Heart left ventricle (tissue), 16 donors: ENCODE measurements around the gene USP25. TPM values are rescaled to one million over a fixed set of nuclear protein-coding genes. Genes with fewer than 3 reads are reported as not detected.

ENCODE experiments used
- ATAC-seq, 4 donors: fragments of 200-7000 bp; cut with Tn5 transposase; one replicate each; pipeline ENCODE4 v1.9.1; 2020 to 2022; ENCODE audit warnings: moderate library complexity in 4 of 4, mild to moderate bottlenecking in 3 of 4, moderate number of reproducible peaks in 1 of 4
- DNase-seq, 5 donors: peaks; one replicate each; pipeline ENCODE4 v3.0.0-alpha.2; 2020
- H3K27ac ChIP-seq, 12 donors: fragments of 200-600 bp; sonication (generic) in 4 of 12; one replicate each; pipeline versions ENCODE4 v1.5.0 to v1.8.0; 2016 to 2022; ENCODE audit warnings: mild to moderate bottlenecking in 2 of 12
- H3K27me3 ChIP-seq, 9 donors: fragments of 200-600 bp; sonication (generic) in 2 of 9; one replicate each; pipeline versions ENCODE4 v1.5.1 to v1.8.0; 2016 to 2022; ENCODE audit warnings: mild to moderate bottlenecking in 3 of 9
- H3K36me3 ChIP-seq, 9 donors: fragments of 200-600 bp; sonication (generic) in 2 of 9; one replicate each; pipeline versions ENCODE4 v1.5.0 to v1.8.0; 2018 to 2022; ENCODE audit warnings: mild to moderate bottlenecking in 2 of 9
- H3K4me1 ChIP-seq, 12 donors: fragments of 200-600 bp; sonication (generic) in 4 of 12; one replicate each; pipeline versions ENCODE4 v1.5.0 to v1.8.0; 2016 to 2022; ENCODE audit warnings: mild to moderate bottlenecking in 3 of 12
- H3K4me3 ChIP-seq, 12 donors: fragments of 200-600 bp; sonication (generic) in 4 of 12; one replicate each; pipeline versions ENCODE4 v1.5.0 to v1.8.0; 2017 to 2022; ENCODE audit warnings: mild to moderate bottlenecking in 9 of 12, moderate library complexity in 4 of 12
- H3K9me3 ChIP-seq, 12 donors: fragments of 200-600 bp; sonication (generic) in 4 of 12; one replicate each; pipeline versions ENCODE4 v1.5.0 to v1.8.0; 2016 to 2022; ENCODE audit warnings: mild to moderate bottlenecking in 1 of 12
- CTCF ChIP-seq, 12 donors: fragments of 200-600 bp; sonication (generic) in 4 of 12; IDR thresholded peaks; one replicate each; pipeline versions ENCODE4 v1.5.0 to v1.8.0; 2018 to 2022; ENCODE audit warnings: antibody characterized with exemption in 12 of 12, mild to moderate bottlenecking in 5 of 12
- POLR2A ChIP-seq, 2 donors: fragments of 450-650 bp; IDR thresholded peaks; one replicate each; pipeline ENCODE4 v1.6.1; 2017; ENCODE audit warnings: antibody characterized with exemption in 2 of 2, mild to moderate bottlenecking in 2 of 2, moderate library complexity in 2 of 2
- WGBS, 4 donors: extraction: QIAGEN DNeasy Blood & Tissue Kit in 2 of 4; methylation state at CpG; one replicate each; pipeline versions ENCODE4 v1.1.5 to v1.1.7; 2013 to 2018; 5-methylcytosine and 5-hydroxymethylcytosine counted together
- intact Hi-C, 10 donors: fragments of 100-400 bp; cut with DNase I; formaldehyde crosslinking; loops; one replicate each; pipeline versions ENCODE4 v1.11.1 to v1.14.2; 2022
- polyA plus RNA-seq, 2 donors: library from polyadenylated mRNA; stranded (reverse); fragments of 200-250 nt; gene quantifications; one replicate each; pipeline ENCODE4 v1.2.3, GENCODE V29; 2013
- total RNA-seq, 9 donors: library from RNA; depleted of rRNA in 2 of 9; stranded (reverse); fragments of >200 nt in 2 of 9; fragmentation: NEBNext Ultra II Directional in 3 of 9; extraction: Animal tissue kit (Norgen Biotek cat#: 25700) in 3 of 9; gene quantifications; one replicate each; pipeline versions ENCODE4 v1.1.0 to v1.2.4, GENCODE V29; 2016 to 2023
- donor health status: ischemic (EF 13 %, LVEDD 7.1; RV severe dilation, severe dysfunction).
- donor health status: healthy with polysubstance abuse.
- donor health status: DM: no; HTN: yes; CAD: no.
- donor health status: DM: no; HTN: no; CAD: no.
- donor health status: ischemic (EF 25% LVEDD 6.9; RV normal size, moderate dysfunction).
- donor health status: ischemic (EF 25% LVEDD 5.7; RV mildly dilated, moderate dysfunction).
- donor health status: healthy.
- donor health status: DM: yes; HTN: yes; CAD: no.
- donor health status: ischemic (EF 35%, LVEDD 5.7; RV mildly dilated, moderate dysfunction).
- donor health status: nonischemic (EF 11% LVEDD 7.7; RV severe dilation, severe dysfunction).
- donor health status: DM: yes; HTN: yes; CAD: no.
- donor health status: PGD.
- donor health status: ischemic (EF 29% LVEDD 5.4; RV normal size, mild dysfunction).
- donor health status: nonischemic (EF 23%, LVEDD 6.1; RV moderate dilation, normal function).

USP25 gene
- total and polyA plus RNA-seq, 11 donors, result 20.4 to 55.3 (median 44.6) TPM

DNA sequence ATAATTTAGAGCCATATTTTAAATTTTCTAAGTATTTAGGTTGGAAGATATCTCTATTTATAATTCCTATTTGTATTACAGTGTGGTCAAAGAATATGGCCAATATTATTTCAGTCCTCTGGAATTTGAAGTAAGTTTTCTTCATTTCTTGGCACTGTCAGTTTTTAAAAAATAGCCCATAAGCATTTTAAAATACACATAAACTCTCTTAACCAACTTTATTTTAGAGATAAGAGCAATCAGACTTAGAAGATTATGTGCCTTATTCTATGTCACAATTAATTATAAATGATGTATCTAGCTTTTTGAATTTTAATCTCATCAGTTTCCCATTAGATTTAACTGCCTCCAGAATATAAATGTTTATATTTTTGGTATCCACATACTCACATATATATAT is 130.8 kb downstream of the USP25 start:
- no peak for ATAC-seq
- H3K4me1 ChIP-seq, result peaks cover 0 to 8% (median 0%) of the 10 kb centered on the region in 12 donors
- H3K36me3 ChIP-seq, result peaks cover 0 to 21% (median 16%) of the 10 kb centered on the region in 9 donors
- no peaks in the 10 kb centered on the region for H3K9me3 ChIP-seq
- no peak overlapping the region for H3K27ac ChIP-seq
- H3K4me3 ChIP-seq, result no peak overlapping the region
- no peaks in the 10 kb centered on the region for H3K27me3 ChIP-seq
- intact Hi-C loops, result no loop called here
- no peak for TF ChIP-seq POLR2A (IDR thresholded peaks at IDR 0.05)
- no peak for TF ChIP-seq CTCF (IDR thresholded peaks at IDR 0.05)
- no peak for DNase-seq

DNA sequence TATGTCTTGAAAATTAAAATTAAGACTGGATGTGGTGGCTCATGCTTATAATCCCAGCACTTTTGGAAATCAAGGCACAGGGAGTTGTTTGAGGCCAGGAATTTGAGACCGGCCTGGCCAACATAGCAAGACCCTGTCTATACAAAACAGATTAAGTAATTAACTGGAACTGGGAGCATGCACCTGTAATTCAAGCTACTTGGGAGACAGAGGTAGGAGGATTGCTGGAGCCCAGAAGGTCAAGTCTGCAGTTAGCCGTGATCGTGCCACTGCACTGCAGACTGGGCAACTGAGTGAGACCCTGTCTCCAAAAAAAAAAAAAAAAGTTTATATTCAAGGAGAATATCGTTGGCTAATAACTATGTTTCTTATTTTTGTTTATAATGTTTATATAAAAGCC is 139.2 kb downstream of the USP25 start:
- WGBS, 4 donors, result 94 to 97% (median 96%) methylated on average over 4 of the region's 4 CpGs
- intact Hi-C loops, result no loop called here

GRCh38 chr21:15870819-15871218 is 141.0 kb downstream of the USP25 start:
- 75 to 87% (median 80%) methylated on average over 4 of the region's 4 CpGs for WGBS, 4 donors
- H3K36me3 ChIP-seq, result peaks cover 0 to 98% (median 90%) of the 10 kb centered on the region in 9 donors

More for the DNA sequence above, 139.2 kb downstream of the USP25 start:
- Histone ChIP-seq H3K27me3 (no peaks in the 10 kb centered on the region), H3K9me3 (no peaks in the 10 kb centered on the region), H3K4me3 (no peak overlapping the region), H3K27ac (no peak overlapping the region), H3K36me3 (peaks cover 0 to 97% (median 86%) of the 10 kb centered on the region in 9 donors), H3K4me1 (no peaks in the 10 kb centered on the region)
- TF ChIP-seq POLR2A (IDR thresholded peaks at IDR 0.05) (no peak), CTCF (IDR thresholded peaks at IDR 0.05) (no peak)
- no peak for DNase-seq
- no peak for ATAC-seq

GRCh38 chr21:15872236-15872635 is 142.5 kb downstream of the USP25 start:
- DNase-seq (no peak), ATAC-seq (no peak)
- Histone ChIP-seq H3K36me3 (peaks cover 0 to 98% (median 90%) of the 10 kb centered on the region in 9 donors), H3K27me3 (no peaks in the 10 kb centered on the region), H3K4me1 (no peaks in the 10 kb centered on the region), H3K4me3 (no peak overlapping the region), H3K9me3 (no peaks in the 10 kb centered on the region), H3K27ac (no peak overlapping the region)
- intact Hi-C loops, result no loop called here
- TF ChIP-seq POLR2A (IDR thresholded peaks at IDR 0.05) (no peak), CTCF (IDR thresholded peaks at IDR 0.05) (no peak)
- 94 to 96% (median 94%) methylated on average over 4 of the region's 4 CpGs for WGBS, 4 donors

More at GRCh38 chr21:15870819-15871218, 141.0 kb downstream of the USP25 start:
- H3K27me3 ChIP-seq, result no peaks in the 10 kb centered on the region
- intact Hi-C loops, result no loop called here
- DNase-seq, result no peak
- no peak overlapping the region for H3K27ac ChIP-seq
- H3K9me3 ChIP-seq, result no peaks in the 10 kb centered on the region
- no peak overlapping the region for H3K4me3 ChIP-seq
- ATAC-seq, result no peak
- H3K4me1 ChIP-seq, result no peaks in the 10 kb centered on the region
- TF ChIP-seq CTCF (IDR thresholded peaks at IDR 0.05) (no peak), POLR2A (IDR thresholded peaks at IDR 0.05) (no peak)
